BJ (cell line): ENCODE results near the gene IGFL3. TPM values are rescaled to one million over a fixed set of nuclear protein-coding genes. Genes with fewer than 3 reads are reported as not detected.
"Not testable (repeated sequence)": the region's sequence is repeated elsewhere in the genome, so short reads cannot be mapped to it uniquely, and the experiment has no call there.

Source experiments
- CTCF ChIA-PET: fragments of 350-600 bp; formaldehyde crosslinking; extraction: SDS; loops from one replicate; lab custom pipeline; 2021; ENCODE audit warnings: antibody characterized with exemption, inconsistent platforms; lab: Yijun Ruan, JAX
- POLR2A ChIA-PET: fragments of 300-600 bp; sonication (Branson Sonifier 250); formaldehyde crosslinking; extraction: SDS; loops from one replicate; lab custom pipeline; 2021; ENCODE audit warnings: antibody characterized with exemption; lab: Charles Lee
- DNase-seq: peaks from one replicate; pipeline ENCODE4 v3.0.0-alpha.2; 2011; ENCODE audit warnings: low read depth
- H3K27me3 ChIP-seq: 2 replicates; pipeline ENCODE4 v1.6.0; 2011; ENCODE audit warnings: low read length; ENCODE audit not compliant: control insufficient read depth, insufficient read depth
- H3K36me3 ChIP-seq: 2 replicates; pipeline ENCODE4 v1.5.1; 2011; ENCODE audit warnings: low read length; ENCODE audit not compliant: control insufficient read depth, insufficient read depth
- H3K4me3 ChIP-seq: 2 replicates; pipeline ENCODE4 v1.5.1; 2011; ENCODE audit warnings: low read depth, mild to moderate bottlenecking, control low read depth, low read length
- polyA plus RNA-seq: library from polyadenylated mRNA; depleted of rRNA; stranded (reverse); fragments of >200 nt; gene quantifications from 2 replicates; pipeline ENCODE4 v1.2.3, GENCODE V29; 2011
- TF ChIP-seq, protein P1 (sequence below): IDR thresholded peaks from 2 replicates; pipeline ENCODE4 v1.5.1; 2011; ENCODE audit warnings: low read depth, mild to moderate bottlenecking, control low read depth, inconsistent platforms, low read length, moderate library complexity; ENCODE audit not compliant: insufficient read depth

Gene IGFL3
- polyA plus RNA-seq, 1 experiment, result not detected

DNA sequence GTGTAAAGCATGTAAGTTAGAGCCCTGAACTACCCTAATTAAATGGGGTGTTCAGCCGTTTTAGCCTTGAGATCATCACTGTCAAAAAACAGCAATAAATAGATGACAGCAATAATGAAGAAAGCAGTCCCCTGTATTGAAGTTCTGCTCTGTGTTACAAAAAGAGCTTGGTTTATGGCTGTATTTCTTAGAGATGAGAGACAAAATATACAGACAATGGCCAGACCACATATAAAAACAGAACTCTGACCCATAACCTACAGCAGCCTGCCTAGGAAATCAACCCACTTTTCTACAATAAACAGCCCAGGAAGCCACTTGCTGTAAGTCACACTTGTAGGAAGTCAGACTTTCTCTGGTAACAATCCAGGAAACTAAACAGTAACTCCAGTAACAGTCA is 10.8 kb downstream of the IGFL3 start:
- POLR2A ChIA-PET, result no interaction called here
- no peak for DNase-seq
- CTCF ChIA-PET, result interaction anchor here (1.3 to 2.1 kb wide), 4 partner anchors 11 to 78 kb away, joined by 3 to 8 read pairs (median 4); partner anchors contain the start of gene IGFL3
- H3K36me3 ChIP-seq, result no peaks in the 10 kb centered on the region
- TF ChIP-seq, protein P1, sequence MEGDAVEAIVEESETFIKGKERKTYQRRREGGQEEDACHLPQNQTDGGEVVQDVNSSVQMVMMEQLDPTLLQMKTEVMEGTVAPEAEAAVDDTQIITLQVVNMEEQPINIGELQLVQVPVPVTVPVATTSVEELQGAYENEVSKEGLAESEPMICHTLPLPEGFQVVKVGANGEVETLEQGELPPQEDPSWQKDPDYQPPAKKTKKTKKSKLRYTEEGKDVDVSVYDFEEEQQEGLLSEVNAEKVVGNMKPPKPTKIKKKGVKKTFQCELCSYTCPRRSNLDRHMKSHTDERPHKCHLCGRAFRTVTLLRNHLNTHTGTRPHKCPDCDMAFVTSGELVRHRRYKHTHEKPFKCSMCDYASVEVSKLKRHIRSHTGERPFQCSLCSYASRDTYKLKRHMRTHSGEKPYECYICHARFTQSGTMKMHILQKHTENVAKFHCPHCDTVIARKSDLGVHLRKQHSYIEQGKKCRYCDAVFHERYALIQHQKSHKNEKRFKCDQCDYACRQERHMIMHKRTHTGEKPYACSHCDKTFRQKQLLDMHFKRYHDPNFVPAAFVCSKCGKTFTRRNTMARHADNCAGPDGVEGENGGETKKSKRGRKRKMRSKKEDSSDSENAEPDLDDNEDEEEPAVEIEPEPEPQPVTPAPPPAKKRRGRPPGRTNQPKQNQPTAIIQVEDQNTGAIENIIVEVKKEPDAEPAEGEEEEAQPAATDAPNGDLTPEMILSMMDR, result no peak
- H3K4me3 ChIP-seq, result no peak overlapping the region
- H3K27me3 ChIP-seq, result peaks cover 6% of the 10 kb centered on the region; the same call in 1 of the 2 replicates

DNA sequence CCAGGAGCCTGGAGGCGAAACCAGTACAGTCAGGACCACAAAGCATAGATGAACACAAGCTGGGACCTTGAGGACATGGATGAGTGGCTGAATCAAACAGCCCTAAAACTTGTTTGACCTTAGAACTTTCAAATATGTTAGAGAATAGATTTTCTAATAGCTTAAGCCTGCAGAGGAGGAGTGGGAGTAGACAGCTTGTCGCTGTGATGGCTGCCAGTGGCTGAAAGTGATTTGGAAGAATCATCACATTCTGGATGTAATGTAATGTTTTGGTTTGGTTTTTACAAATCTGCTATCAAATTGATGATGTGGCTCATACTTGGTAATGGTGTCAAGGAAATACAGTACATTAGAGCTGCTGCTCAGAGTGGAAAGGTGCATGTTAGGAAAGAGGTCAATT is 12.0 kb downstream of the IGFL3 start:
- ChIA-PET CTCF (interaction anchor here (0.6 to 1.2 kb wide), 4 partner anchors 34 to 102 kb away, joined by 3 to 4 read pairs (median 3); no protein-coding TSS in a partner anchor), POLR2A (no interaction called here)
- peaks cover 9% of the 10 kb centered on the region for H3K27me3 ChIP-seq
- H3K36me3 ChIP-seq, result no peaks in the 10 kb centered on the region
- H3K4me3 ChIP-seq, result no peak overlapping the region
- TF ChIP-seq, protein P1, result no peak
- DNase-seq, result no peak

DNA sequence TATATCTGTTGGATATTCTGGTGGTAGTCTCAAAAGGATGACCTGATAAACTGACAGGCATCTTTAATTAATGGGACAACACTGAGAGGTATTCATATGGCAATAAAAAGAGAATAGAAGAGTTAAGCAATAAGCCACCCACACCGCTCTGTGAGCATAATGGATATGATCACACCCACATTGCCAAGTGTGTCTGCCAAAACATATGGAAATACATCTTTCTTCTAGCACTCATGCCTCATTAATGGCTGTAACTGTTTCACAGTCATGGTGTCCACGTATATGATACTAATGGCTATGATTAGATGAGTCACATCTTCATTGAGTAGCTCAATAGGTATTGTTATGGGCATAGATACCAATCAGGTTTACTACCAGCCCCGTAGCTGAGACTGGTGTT is 13.1 kb downstream of the IGFL3 start:
- Histone ChIP-seq H3K36me3 (no peaks in the 10 kb centered on the region), H3K27me3 (peaks cover 9% of the 10 kb centered on the region), H3K4me3 (no peak overlapping the region)
- no peak for DNase-seq
- POLR2A ChIA-PET, result no interaction called here
- TF ChIP-seq, protein P1, result no peak
- CTCF ChIA-PET, result interaction anchor here (1.2 kb wide), 1 partner anchor 33 kb away, joined by 3 read pairs; no protein-coding TSS in a partner anchor

DNA sequence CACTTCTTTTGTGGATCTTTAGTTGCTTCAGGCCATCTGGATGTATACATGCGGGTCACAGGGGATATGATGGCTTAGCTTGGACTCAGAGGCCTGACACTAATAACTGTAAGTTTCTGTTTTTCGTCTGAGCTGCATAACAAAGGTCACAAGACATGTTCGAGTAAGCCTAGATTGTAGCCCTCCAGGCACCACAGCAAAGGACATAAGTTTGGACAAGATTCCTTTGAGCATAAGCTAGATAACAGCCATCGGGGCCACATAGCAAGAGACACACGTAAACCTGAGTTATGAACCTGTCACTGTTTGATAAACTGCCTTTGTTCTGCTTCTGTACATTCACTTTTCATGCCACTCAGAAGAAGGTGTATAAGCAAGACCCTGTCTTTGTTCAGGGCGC is 14.6 kb downstream of the IGFL3 start:
- H3K27me3 ChIP-seq, result peaks cover 9% of the 10 kb centered on the region
- CTCF ChIA-PET, result interaction anchor here (0.6 kb wide), 1 partner anchor 69 kb away, joined by 3 read pairs; no protein-coding TSS in a partner anchor
- TF ChIP-seq, protein P1, result no peak

DNA sequence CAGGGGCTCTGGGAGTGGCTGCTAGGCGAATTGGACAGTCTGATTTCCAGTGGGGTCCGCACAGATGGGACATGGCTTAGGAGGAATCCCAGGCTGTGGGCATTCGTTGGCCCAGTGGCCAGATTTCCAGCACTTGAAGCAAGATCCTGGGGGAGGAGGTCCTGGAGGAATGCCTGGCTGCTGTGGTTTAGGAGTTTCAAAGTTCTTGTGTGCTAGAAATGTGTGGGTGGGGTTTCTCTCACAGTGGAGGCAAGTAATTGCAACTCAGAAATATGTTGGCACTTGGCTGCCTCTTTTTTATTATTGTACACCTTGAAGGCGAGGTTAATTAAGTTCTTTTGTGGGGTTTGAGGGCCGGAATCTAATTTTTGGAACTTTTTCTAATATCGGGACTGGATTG is 17.1 kb downstream of the IGFL3 start:
- POLR2A ChIA-PET, result no interaction called here
- no peak for DNase-seq
- no peak overlapping the region for H3K4me3 ChIP-seq

More for the DNA sequence above, 14.6 kb downstream of the IGFL3 start:
- no peak overlapping the region for H3K4me3 ChIP-seq
- no peak for DNase-seq
- no peaks in the 10 kb centered on the region for H3K36me3 ChIP-seq
- POLR2A ChIA-PET, result no interaction called here

DNA sequence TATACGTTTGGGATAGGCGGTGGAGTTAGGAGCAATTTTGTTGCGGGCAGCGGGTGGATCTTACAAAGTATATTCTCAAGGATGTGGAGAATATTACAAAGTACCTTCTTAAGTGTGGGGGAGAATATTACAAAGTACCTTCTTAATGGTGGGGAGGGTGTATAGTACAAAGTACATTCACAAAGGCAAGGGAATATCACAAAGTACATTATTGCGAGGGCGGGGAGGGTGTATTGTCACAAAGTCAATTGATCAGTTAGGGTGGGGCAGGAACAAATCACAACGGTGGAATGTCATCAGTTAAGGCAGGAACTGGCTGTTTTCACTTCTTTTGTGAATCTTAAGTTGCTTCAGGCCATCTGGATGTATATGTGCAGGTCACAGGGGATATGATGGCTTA is 22.2 kb downstream of the IGFL3 start:
- H3K27me3 ChIP-seq, H3K4me3 ChIP-seq, H3K36me3 ChIP-seq, DNase-seq, POLR2A ChIA-PET: not testable (repeated sequence)
- CTCF ChIA-PET, result interaction anchor here (1.8 kb wide), 1 partner anchor 20 kb away, joined by 8 read pairs; no protein-coding TSS in a partner anchor

More for the DNA sequence above, 17.1 kb downstream of the IGFL3 start:
- H3K27me3 ChIP-seq, result peaks cover 8% of the 10 kb centered on the region
- TF ChIP-seq, protein P1, result no peak
- CTCF ChIA-PET, result no interaction called here
- H3K36me3 ChIP-seq, result no peaks in the 10 kb centered on the region
